T-helper 2 cell treated with Interferon-gamma antibody and Interleukin-4, amounts not matched to agents 100 ng/mL and 5 ng/mL, for 36 hours (primary cell): Measurements from ENCODE around the gene DKK1. TPM values are rescaled to one million over a fixed set of nuclear protein-coding genes. Genes with fewer than 3 reads are reported as not detected.

ENCODE experiments used
- intact Hi-C: fragments of 100-400 bp; cut with micrococcal nuclease; formaldehyde crosslinking; loops from one replicate; pipeline ENCODE4 v1.15.1; 2023
- total RNA-seq: library from RNA; stranded (reverse); gene quantifications from 2 replicates; pipeline ENCODE4 v1.2.3, GENCODE V29; 2022

Gene DKK1, protein sequence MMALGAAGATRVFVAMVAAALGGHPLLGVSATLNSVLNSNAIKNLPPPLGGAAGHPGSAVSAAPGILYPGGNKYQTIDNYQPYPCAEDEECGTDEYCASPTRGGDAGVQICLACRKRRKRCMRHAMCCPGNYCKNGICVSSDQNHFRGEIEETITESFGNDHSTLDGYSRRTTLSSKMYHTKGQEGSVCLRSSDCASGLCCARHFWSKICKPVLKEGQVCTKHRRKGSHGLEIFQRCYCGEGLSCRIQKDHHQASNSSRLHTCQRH
- not detected in 2 replicates for total RNA-seq

DNA sequence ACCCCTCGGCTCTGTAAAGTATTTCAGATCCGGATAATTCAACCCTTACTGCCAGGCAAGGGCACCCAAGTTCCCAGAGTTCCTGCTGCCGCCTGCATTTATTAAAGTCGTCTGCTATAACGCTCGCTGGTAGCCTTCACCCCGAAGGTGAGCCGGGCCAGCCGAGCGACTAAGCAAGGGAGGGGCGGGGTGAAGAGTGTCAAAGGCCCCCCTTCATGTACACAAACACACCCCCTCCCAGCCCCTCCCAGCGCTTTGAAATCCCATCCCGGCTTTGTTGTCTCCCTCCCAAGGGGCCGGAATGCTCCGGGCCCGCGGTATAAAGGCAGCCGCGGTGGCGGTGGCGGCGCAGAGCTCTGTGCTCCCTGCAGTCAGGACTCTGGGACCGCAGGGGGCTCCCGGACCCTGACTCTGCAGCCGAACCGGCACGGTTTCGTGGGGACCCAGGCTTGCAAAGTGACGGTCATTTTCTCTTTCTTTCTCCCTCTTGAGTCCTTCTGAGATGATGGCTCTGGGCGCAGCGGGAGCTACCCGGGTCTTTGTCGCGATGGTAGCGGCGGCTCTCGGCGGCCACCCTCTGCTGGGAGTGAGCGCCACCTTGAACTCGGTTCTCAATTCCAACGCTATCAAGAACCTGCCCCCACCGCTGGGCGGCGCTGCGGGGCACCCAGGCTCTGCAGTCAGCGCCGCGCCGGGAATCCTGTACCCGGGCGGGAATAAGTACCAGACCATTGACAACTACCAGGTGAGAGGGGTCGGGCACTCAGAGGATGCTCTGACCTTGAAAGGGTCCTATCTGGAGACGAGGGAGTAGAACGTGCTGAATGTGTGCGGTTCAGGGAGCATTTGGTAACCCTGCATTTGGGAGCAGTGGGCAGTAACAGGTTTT lies at the start of gene DKK1:
Gene DKK1 (plus strand): TSS at position 349 of the 889 bp plus-strand sequence. CDS start 154 bp downstream, at position 503.
- intact Hi-C loops: no loop called here

DNA sequence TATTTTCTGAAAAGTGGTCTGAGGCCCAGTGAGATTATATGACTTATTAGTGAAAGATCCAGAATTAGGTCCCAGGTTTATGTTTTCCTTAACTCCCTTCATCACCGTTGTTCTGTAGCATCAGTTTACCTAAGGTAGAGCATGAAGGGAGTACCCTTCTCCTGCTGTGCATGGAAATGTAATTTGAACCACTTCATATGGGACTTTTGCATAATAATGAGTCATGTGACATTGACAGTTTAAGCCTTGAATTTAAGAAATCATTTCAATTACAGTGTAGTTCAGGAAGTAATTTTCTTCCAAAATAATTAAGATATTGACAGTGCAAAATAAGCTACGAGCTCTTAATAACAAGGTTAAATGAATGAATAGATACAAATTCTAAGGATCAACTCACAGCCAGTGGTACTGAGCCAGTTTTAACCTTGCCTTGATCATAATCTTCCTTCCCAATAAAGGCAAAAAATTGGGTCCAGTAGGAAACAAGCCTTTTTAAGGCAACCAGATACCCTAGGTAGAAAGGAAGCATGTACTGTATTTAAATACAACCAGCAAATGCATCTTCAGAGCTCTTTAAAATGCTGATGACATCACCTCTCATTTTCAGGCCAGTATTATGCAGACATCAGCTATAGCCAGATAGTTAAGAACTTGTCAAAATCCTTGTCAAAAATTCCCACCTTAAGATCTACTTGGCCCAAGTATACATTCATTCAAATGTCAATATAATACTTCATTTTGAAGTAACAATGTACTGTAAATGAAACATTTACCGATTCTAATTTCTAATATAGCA lies 48.8 kb upstream of the DKK1 start:
- intact Hi-C loops: no loop called here

DNA sequence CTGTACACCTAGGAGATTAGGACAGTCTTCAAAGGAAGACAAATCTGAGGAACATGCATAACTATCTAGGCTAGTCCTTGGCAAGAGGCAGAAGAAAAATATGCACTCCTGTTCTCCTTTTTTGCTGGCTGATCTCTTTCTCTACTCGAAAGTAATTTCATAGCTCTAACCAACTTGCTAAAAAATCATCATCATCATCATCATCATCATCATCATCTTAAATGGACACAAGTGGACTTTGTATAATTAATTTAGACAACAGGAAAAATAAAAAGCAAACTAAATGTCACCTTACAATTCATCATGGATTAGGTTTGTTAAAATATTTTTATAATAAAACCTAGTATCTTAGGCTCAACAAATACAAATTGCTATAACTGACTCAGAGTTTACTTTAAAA lies 47.2 kb upstream of the DKK1 start:
- intact Hi-C loops: no loop called here

DNA sequence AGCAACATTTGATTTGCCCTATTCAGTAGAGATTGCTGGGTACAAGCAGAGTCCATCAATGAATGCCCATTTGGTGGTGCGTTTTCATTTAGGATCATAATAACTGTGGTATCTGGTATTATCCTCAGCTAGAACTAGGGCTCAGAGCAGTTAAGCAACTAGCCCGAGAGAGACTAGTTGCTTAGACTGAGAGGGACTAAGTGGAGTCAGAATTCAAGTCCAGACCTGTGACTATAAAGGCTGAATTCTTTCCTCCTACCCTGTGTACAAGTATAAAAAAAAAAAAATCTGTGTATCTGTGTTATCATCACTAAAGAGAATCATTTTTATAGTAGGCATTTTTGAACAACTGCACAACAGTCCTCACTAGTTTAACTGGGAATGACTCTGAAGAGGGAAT lies 45.3 kb upstream of the DKK1 start:
- intact Hi-C loops: no loop called here

DNA sequence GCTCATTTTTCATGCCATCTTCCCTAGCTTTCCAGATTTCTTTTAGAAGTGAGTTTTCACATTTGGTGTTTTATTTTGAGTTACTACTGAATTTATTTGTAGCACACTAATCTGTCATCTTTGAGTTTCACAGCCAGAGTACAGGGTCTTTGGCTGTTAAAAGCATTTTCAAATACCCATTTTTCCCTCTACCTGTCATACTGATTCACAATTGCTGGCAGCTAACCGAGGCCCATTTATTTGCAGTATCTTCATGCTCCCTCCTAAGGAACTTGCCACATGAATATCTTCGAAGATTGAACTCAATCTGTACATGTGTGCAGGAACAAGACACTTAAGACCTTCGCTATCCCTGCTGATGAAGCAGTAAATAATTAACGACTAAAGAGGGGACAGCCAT lies 44.8 kb upstream of the DKK1 start:
- intact Hi-C loops: no loop called here

DNA sequence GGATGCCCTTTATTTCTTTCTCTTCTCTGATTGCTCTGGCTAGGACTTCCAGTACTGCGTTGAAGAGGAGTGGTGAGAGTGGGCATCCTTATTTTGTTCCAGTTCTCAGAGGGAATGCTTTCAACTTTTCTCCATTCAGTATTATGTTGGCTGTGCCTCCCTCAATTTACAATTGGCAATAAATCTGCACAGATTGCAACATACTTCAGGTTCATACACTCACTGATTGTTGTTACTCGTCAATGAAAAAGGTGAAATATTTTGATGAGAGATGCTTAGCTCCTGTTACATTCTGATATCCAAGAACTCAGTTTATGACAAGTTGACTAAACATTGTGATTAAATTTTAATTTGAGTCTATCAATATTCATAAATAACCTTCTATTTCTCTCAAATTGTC lies 37.9 kb upstream of the DKK1 start:
- intact Hi-C loops: no loop called here

DNA sequence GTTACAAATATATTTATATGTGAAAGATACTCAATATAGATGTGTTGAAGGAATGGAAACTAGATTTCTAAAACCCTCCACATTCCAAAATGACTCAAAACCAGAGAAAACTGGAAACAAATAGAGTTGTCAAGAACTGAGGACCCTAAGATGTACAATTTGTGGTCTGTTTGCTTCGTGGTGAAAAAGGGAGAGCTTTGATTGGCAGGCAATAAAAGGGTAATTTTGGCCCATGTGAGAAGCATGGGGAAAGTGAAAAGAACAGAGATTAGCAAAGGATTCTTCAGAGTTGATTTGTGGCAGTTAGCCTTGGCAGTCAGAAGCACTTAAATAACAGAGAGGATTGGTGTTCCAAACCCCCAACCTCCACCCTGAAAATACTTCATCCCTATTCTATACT lies 37.1 kb upstream of the DKK1 start:
- intact Hi-C loops: no loop called here

DNA sequence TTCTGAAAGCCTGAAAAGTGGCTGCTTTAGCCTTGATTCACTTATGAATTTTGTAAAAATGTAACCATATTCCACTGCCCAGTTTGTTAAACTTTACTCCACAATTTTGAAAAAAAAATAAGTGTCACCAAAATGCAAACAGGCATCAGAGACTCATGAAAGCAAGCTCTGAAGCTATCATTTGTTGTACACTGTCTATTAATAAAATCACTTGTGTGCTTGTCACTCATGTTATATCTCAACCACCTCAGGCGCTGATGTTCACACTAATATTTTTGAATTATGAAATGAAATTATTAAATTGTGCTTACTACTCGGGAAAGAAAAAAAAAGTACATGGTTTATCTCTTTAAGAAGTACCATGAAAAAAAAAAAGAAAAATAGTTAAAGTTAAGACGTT lies 34.5 kb upstream of the DKK1 start:
- intact Hi-C loops: no loop called here

DNA sequence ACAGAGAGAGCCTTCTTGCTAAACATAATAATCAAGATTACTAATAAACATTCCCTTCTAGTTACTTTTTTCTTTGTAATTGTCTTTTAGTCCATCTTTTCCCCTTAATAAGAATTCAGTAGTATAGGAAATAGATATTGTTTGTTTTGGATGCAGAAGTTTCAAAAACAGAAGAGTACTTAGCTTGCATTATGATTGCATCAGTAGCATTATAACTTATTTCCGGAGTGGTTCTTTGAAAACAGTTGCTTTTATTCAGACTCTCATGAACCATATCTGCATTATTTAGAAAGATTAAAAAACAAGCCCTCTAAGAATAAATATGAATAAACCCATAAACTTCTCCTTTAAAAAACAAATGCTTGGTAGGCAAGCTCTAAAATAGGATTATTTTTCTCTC lies 34.0 kb upstream of the DKK1 start:
- intact Hi-C loops: no loop called here

DNA sequence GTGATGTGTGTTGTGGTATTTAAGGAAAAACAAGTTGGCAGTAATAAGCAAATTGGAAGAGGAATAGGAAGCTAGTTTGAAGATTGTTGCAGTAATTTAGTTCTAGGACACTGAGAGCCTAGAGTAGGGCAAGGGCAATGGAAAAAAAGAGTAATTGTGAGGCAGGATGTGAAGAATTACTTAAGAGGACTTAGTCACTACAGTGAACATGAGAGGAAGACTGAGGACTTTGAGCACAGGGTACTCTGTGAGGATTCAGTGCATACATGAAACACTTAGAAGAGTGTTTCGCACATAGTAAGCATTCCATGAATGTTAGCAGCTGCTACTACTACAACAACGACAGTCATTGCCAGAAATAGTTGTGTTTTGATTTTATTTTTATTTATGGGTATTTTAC lies 30.9 kb upstream of the DKK1 start:
- intact Hi-C loops: no loop called here

DNA sequence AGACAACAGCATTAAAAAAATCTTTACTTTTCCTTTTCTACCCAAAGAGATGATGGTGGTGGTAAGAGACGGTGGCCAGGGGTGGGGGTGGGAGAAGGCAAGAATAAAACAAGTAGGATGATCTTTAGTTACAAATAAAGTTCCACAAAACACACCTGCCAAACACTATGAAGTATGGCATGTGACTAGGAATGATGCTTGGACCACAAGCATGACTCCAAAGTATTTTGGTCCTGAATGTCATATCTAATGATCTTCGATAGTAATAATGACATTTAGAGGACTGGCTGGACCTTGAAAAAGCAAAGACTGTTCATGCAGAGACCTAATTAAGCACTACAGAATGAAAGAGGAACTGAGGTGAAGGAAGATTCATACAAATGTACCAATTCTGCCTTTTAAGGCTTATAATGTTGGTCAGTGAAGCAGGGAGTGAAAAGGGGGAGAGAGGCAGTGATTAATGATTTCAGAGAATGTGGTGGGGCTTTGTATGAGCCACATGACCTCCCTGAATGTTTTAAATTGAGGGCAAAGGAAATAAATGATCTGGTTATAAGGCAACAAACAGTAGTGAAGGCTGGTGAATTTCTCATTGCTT lies 29.6 kb upstream of the DKK1 start:
- intact Hi-C loops: no loop called here

DNA sequence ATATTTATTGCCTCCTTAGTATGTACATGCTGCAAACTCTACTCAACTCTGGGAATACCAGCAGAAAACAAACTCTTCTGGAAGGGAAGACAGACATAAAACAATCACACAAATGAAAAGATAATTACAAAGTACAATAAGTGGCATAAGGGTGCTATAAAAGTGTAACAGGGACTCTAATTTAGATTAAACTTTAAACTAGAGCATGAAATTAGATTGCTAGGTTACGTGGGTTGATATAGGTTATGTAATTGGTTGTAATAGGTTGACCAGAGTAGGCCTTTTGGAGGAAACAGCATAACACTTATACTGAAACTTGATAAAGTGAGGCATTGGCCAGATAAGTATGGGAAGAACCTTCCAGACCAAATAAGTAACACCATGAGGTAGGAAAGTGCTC lies 26.2 kb upstream of the DKK1 start:
- intact Hi-C loops: no loop called here

DNA sequence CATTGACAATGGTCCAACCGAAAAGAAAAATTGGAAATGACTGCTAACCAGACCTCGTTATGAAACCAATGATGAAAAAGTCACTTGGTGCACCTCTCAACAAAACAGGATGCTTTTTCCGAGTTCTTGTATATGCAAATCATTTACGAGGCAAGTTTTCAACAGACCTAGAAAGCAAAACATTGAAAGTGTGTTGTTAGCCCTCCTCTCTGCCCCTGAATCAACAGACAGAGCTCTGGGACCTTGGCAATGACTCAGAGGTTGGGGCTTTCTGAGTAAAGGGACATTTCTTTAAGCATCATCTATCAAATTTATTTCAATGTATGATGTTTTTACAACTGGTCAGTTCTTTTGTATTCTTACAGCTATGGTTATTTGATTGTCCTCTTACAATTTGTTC lies 16.3 kb upstream of the DKK1 start:
- intact Hi-C loops: no loop called here

DNA sequence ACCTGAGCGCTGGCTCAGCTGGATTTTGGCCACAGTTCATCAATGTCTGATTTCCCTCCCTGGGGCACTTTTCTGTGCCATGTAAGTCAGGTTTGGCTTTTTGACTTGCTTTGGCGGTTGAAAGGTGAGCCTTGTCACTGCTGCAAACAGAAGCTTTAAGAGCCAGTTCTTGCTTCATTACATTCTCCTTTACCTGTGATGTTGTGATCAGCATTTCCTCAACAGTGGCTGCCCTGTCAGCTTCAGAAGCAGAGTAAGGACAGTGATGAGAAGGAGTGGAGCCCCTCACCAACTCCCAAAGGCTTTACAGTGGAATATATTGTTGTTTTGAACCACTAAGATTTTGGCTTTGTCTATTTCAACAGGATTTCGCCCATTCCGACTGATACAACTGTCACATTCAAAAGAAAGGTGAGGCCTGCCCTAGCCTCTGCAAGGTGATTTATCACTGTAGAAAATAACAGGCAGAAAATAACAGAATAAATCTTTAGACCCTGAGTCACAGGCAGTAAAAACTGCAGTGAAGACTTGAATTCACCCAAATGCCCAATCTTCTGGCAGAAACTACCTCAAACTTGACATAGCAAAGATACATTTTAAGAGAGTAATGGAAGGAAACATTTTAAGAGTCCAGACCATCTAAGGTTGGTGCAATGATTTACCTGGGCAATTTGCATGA lies 13.3 kb upstream of the DKK1 start:
- intact Hi-C loops: loop anchor here (10.0 kb wide), 1 partner anchor 484 kb away; no protein-coding TSS in a partner anchor

DNA sequence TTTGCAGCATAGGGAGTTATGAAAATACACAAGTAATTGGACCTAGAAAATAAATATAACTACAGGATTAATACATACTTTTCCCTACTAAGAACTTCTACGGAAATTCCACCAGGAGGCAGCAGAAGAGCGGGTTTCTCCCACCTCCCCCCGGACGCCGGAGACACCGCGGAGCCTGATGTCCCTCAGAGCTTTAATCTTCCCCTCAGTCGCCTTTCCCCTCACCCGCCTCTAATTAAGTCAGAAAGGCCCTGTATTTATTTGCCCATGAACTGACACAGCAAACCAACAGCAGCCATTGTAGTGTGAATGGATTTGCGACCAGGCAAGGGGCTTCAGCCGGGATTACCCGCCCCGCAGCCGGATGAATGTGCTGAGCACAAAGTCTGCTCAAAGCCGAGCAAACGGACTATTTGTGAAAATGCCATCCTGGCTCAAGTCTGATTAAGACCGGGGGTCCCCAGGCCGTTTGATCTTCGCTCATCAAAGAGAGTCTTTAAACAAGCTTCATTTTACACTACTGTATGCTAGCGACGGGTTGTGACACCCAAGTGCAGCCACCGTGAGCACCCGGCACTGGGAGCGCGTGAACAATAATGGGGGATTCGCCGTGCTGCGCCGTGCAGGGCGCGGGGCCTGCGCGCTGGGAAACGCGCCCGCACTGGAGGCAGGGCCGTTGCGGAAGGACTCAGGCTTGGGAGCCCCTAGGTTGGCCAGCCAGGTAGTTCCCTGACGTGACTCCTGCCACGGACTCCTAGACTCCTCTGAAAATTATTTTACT lies 5.6 kb upstream of the DKK1 start:
- intact Hi-C loops: loop anchor here (2.0 to 10.0 kb wide), 3 partner anchors 180 to 476 kb away; no protein-coding TSS in a partner anchor

DNA sequence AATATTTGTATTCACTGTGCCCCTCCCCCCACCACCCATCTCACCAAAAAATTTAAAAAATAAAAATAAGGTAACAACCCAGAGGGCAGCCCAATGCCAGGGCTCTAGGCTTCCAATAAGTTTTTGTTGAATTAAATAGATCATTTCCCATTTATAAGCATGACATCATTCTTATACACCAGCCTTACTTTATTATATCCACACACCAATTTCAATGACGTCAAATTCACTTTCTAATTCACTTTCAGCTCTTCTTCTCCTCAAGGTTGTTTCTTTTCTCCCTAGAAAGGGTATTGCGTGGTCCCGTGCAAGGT lies 1.2 kb upstream of the DKK1 start:
- intact Hi-C loops: no loop called here

DNA sequence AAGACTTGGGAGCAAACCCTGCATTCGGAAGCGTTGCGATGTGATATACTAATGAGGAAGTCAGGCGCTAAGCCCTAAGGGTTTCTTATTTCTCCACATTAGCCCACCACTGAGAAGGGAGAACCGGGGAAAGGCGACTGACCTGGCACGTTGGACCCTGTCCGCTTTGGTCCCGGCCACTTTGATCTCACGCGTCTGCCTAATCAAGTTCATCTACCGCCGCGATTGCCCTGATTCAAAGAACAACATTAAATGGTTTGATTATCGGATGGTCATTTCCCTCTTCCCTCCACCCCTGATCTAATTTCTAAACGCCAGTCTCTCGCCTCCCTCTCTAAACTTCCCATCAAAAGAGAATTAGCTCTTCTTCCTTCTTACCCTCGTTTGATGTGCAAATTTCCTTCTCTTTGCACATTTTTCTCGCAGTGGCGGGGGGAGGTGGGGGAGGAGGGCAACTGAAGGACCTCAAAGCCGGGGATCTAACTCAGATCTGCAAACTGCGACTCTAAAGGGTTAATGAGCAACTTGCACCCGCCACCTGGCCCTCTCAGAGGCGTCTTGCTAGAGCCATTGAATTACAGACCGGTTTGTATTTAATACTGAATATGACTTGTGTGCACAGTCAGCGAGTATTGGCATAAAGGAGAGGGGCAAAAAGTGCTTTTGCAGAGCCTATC lies 687 bp upstream of the DKK1 start:
- intact Hi-C loops: no loop called here

DNA sequence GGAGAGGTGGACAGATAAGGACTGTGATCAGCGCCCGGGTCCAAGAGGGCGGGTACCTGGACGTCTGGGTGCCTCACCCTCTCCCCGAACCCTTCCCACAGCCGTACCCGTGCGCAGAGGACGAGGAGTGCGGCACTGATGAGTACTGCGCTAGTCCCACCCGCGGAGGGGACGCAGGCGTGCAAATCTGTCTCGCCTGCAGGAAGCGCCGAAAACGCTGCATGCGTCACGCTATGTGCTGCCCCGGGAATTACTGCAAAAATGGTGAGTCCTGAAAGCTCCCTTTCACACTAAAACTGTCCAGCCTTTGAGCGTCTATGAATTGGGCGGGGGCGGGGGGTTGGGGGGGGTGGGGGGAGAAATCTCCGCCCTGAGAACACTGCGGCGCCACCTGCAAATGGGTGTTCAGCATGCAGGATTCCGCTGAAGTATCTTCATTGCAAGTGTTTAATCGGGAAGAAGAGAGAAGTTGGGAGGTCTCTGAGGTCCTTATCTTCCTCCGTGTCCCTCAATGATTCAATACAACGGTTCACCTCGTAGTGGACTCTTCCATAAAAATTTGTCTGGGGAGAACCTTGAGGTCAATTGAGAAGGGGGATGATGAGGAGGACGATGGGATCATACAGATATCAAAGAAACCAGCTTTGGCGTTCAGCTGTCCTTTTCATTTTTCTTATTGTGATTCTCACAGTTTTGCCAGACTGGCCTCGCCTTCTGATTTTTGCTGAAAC lies 906 bp downstream of the DKK1 start:
- intact Hi-C loops: no loop called here

DNA sequence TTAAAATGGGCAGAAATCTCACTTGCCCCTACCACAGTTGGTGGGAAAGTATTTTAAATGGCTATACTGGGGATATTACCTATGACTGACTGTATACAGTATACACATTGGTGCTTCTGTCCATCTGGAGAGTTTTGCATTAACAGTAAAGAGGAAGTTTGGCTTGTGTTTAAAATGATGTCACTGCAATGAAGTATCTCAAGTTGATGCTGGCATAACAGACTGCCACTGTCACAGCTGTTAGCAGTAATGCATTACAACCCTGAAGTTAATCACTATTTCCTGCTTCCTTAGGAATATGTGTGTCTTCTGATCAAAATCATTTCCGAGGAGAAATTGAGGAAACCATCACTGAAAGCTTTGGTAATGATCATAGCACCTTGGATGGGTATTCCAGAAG lies 1.9 kb downstream of the DKK1 start:
- intact Hi-C loops: no loop called here
